Lower leg skin (tissue), 4 donors: ENCODE results near the gene SPATC1L. TPM values are rescaled to one million over a fixed set of nuclear protein-coding genes. Genes with fewer than 3 reads are reported as not detected.

ENCODE experiments used
- DNase-seq, 2 donors: peaks; one replicate each; pipeline ENCODE4 v3.0.0-alpha.2; 2019; ENCODE audit warnings: low spot score in 2 of 2
- H3K4me3 ChIP-seq: fragments of 200-600 bp; sonication (generic); 2 replicates; pipeline ENCODE4 v1.5.1; 2017; ENCODE audit warnings: mild to moderate bottlenecking, low read depth; ENCODE audit not compliant: poor library complexity, severe bottlenecking
- POLR2A ChIP-seq, 2 donors: fragments of 450-650 bp; IDR thresholded peaks; one replicate each; pipeline ENCODE4 v1.6.1; 2016 to 2017; ENCODE audit warnings: antibody characterized with exemption in 2 of 2, mild to moderate bottlenecking in 1 of 2, moderate library complexity in 1 of 2
- WGBS, 2 donors: methylation state at CpG; one replicate each; pipeline ENCODE4 v1.1.5; 2018; 5-methylcytosine and 5-hydroxymethylcytosine counted together
- intact Hi-C: fragments of 100-400 bp; cut with DNase I; formaldehyde crosslinking; loops from one replicate; pipeline ENCODE4 v1.15.0; 2023; ENCODE audit warnings: low total_unique reads
- total RNA-seq, 4 donors: library from RNA; depleted of rRNA; stranded (reverse); fragments of >200 nt; gene quantifications; one replicate each; pipeline ENCODE4 v1.1.0, GENCODE V29; 2016
- TF ChIP-seq, protein P1 (sequence below), 3 donors: fragments of 450-650 bp; IDR thresholded peaks; one replicate each; pipeline ENCODE4 v1.5.1; 2016; ENCODE audit warnings: antibody characterized with exemption in 3 of 3, mild to moderate bottlenecking in 3 of 3, moderate library complexity in 2 of 3

SPATC1L gene
- total RNA-seq = 1 to 10 TPM; 2.1 to 7.5 (median 4.0) TPM

GRCh38 chr21:46183910-46184624 is at the start of gene SPATC1L:
Gene SPATC1L (minus strand): TSS chr21:46184459. CDS start chr21:46182816, 1,643 bp downstream.
- intact Hi-C loops = no loop called here
- 5 to 41% methylated on average over 16 to 19 of the region's 24 CpGs for WGBS, 2 donors
- peak within 1 kb of the TSS; percentile 25 for H3K4me3 ChIP-seq
- DNase-seq = peak in 1 of 2 donors; percentile 90
- TF ChIP-seq, protein P1, sequence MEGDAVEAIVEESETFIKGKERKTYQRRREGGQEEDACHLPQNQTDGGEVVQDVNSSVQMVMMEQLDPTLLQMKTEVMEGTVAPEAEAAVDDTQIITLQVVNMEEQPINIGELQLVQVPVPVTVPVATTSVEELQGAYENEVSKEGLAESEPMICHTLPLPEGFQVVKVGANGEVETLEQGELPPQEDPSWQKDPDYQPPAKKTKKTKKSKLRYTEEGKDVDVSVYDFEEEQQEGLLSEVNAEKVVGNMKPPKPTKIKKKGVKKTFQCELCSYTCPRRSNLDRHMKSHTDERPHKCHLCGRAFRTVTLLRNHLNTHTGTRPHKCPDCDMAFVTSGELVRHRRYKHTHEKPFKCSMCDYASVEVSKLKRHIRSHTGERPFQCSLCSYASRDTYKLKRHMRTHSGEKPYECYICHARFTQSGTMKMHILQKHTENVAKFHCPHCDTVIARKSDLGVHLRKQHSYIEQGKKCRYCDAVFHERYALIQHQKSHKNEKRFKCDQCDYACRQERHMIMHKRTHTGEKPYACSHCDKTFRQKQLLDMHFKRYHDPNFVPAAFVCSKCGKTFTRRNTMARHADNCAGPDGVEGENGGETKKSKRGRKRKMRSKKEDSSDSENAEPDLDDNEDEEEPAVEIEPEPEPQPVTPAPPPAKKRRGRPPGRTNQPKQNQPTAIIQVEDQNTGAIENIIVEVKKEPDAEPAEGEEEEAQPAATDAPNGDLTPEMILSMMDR (IDR thresholded peaks at IDR 0.05) = no peak
- no peak for TF ChIP-seq POLR2A (IDR thresholded peaks at IDR 0.05)

DNA sequence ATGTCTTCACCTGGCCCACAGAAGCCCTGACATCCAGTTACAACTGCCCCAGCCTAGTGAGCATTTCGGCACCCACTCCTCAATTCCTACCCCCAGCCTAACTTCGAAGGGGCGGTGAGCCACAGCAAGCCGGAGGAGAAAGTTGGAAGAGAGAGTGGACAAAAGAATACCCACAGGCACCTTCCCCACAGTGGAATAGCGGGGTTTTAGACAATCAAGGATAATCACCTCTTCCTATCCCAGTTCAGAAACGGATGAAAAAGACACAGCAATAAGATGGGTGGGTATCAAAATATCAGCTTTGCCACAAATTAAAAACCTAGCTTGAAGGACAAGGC is 45.6 kb upstream of the SPATC1L start:
- H3K4me3 ChIP-seq = no peak overlapping the region
- no peak for DNase-seq
- TF ChIP-seq, protein P1 (IDR thresholded peaks at IDR 0.05) = no peak
- TF ChIP-seq POLR2A (IDR thresholded peaks at IDR 0.05) = no peak
- intact Hi-C loops = no loop called here
- WGBS, 2 donors = 75 to 90% methylated on average over 6 of the region's 6 CpGs

DNA sequence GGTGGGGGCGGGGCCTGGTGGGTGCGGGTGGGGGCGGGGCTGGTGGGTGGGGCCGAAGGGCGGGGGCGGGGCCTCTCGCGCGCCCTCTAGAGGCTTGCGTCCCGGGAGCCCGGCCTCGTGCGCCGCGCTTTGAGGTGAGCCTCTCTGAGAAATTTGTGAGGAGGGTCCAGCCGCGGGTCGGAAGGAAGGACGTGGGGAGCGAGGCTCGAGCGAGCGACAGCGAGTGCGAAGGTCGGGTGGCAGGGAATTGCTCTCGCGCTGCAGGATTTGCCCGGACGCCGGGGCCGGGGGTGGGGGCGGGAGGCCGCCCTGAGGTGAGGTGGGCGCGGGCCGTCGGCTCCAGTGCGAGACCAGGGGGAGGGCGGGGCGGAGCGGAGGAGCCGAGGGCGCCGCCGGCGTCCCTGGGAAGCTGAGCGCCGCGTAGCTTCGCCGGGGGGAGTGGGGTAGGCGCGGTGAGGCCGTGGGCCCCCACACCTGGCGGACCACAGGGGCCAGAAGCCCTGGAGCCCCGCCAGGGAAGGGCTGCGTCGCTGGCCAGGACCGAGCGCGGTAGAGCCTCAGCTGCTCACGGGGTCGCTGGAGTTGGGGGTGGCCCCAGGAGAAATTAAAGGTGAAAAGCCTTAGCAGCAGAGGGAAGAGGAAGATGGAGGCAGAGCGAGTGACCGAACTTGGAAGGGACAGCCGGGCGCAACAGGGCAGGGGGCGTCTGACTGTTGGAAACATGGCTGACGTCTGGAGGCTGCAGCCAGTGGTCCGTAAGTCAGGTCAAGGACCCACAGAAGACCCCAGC is 45.1 kb upstream of the SPATC1L start:
- intact Hi-C loops = no loop called here
- WGBS, 2 donors = 4 to 5% methylated on average over 53 to 65 of the region's 72 CpGs
- no peak for TF ChIP-seq POLR2A (IDR thresholded peaks at IDR 0.05)
- TF ChIP-seq, protein P1 (IDR thresholded peaks at IDR 0.05) = no peak
- DNase-seq = peak; percentile 54 to 85
- peak overlapping the region; percentile 32 for H3K4me3 ChIP-seq

- peak; percentile 95 to 99 for DNase-seq
- no peak for TF ChIP-seq POLR2A (IDR thresholded peaks at IDR 0.05)
- TF ChIP-seq, protein P1 (IDR thresholded peaks at IDR 0.05) = no peak
- 1 to 2% methylated on average over 23 to 31 of the region's 77 CpGs for WGBS, 2 donors
- peak within 1 kb of the TSS; percentile 78 for H3K4me3 ChIP-seq
- intact Hi-C loops = no loop called here
Measured at GRCh38 chr21:46228345-46229051, 44.2 kb upstream of the SPATC1L start, which contains the start of gene LSS. Gene LSS (minus strand): TSS chr21:46228774. CDS start chr21:46228745, 29 bp downstream.

DNA sequence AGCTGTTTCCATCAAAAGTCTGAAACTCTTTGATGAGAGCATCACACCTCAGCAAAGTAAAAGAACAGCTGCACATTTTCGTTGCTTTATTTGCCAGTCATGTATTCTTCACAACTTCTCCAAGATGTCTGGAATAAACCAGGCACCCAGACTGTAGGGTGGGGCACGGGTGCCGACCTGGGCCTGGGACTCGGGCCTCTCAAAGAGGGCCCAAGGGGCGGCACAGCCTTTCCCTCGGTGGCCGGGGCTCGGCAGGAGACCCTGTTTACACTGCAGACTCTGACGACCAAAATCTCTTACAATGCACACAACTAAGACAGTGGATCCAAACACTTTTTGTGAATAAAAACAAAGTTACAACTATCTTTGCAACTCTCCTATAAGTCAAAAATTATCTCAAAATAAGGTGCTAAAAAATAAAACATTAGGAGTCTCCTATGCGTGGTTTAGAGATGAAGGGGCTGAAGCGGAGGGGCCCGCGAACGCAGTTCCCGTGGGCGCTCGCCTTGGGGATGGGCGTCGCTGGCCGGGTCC is 43.6 kb upstream of the SPATC1L start:
- TF ChIP-seq, protein P1 (IDR thresholded peaks at IDR 0.05) = no peak
- TF ChIP-seq POLR2A (IDR thresholded peaks at IDR 0.05) = no peak
- peak in 1 of 2 donors; percentile 88 for DNase-seq
- intact Hi-C loops = no loop called here
- 1 to 2% methylated on average over 20 of the region's 20 CpGs for WGBS, 2 donors
- H3K4me3 ChIP-seq = peak overlapping the region; percentile 78
